Measurements from ENCODE around the gene NXPH1. TPM values are rescaled to one million over a fixed set of nuclear protein-coding genes. Genes with fewer than 3 reads are reported as not detected.

Gene NXPH1
- total and polyA plus RNA-seq, 2 experiments from 2014 or later: 0.45 to 3.0 TPM

DNA sequence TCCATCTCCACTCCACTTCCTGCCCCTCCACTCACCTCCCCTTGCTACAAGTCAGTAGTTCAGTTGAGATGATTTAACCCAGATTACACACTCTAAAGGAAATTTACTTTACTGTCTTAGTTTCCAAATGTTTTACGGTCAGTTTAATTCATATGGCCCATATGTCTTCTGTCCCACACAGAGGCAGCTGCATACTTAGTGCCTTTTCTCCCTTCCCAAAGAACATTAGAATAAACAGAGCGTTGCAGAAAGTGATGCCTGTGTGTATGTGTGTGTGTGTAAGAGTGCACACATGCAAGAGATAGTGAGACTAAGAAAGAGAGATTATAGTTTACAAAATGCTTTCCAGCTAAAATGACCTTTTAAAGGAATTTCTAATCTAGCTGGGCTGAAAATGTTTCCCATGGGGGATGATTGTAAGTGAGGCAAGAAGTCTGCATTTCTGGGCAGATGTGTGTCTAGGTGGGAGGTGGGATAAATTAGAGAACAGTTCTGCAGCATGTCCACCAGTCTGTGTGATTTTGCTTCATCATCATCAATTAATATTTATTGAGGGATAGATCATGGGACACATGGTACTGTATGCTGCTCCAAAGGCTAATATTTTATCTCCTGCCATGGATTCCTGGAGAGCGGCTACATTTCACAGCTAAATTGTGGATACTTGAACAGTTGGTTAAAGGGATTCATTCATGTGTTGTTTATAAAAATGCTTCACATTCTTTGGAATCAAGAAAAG lies 81.5 kb downstream of the NXPH1 start (continued):
- TF ChIP-seq, protein P1, sequence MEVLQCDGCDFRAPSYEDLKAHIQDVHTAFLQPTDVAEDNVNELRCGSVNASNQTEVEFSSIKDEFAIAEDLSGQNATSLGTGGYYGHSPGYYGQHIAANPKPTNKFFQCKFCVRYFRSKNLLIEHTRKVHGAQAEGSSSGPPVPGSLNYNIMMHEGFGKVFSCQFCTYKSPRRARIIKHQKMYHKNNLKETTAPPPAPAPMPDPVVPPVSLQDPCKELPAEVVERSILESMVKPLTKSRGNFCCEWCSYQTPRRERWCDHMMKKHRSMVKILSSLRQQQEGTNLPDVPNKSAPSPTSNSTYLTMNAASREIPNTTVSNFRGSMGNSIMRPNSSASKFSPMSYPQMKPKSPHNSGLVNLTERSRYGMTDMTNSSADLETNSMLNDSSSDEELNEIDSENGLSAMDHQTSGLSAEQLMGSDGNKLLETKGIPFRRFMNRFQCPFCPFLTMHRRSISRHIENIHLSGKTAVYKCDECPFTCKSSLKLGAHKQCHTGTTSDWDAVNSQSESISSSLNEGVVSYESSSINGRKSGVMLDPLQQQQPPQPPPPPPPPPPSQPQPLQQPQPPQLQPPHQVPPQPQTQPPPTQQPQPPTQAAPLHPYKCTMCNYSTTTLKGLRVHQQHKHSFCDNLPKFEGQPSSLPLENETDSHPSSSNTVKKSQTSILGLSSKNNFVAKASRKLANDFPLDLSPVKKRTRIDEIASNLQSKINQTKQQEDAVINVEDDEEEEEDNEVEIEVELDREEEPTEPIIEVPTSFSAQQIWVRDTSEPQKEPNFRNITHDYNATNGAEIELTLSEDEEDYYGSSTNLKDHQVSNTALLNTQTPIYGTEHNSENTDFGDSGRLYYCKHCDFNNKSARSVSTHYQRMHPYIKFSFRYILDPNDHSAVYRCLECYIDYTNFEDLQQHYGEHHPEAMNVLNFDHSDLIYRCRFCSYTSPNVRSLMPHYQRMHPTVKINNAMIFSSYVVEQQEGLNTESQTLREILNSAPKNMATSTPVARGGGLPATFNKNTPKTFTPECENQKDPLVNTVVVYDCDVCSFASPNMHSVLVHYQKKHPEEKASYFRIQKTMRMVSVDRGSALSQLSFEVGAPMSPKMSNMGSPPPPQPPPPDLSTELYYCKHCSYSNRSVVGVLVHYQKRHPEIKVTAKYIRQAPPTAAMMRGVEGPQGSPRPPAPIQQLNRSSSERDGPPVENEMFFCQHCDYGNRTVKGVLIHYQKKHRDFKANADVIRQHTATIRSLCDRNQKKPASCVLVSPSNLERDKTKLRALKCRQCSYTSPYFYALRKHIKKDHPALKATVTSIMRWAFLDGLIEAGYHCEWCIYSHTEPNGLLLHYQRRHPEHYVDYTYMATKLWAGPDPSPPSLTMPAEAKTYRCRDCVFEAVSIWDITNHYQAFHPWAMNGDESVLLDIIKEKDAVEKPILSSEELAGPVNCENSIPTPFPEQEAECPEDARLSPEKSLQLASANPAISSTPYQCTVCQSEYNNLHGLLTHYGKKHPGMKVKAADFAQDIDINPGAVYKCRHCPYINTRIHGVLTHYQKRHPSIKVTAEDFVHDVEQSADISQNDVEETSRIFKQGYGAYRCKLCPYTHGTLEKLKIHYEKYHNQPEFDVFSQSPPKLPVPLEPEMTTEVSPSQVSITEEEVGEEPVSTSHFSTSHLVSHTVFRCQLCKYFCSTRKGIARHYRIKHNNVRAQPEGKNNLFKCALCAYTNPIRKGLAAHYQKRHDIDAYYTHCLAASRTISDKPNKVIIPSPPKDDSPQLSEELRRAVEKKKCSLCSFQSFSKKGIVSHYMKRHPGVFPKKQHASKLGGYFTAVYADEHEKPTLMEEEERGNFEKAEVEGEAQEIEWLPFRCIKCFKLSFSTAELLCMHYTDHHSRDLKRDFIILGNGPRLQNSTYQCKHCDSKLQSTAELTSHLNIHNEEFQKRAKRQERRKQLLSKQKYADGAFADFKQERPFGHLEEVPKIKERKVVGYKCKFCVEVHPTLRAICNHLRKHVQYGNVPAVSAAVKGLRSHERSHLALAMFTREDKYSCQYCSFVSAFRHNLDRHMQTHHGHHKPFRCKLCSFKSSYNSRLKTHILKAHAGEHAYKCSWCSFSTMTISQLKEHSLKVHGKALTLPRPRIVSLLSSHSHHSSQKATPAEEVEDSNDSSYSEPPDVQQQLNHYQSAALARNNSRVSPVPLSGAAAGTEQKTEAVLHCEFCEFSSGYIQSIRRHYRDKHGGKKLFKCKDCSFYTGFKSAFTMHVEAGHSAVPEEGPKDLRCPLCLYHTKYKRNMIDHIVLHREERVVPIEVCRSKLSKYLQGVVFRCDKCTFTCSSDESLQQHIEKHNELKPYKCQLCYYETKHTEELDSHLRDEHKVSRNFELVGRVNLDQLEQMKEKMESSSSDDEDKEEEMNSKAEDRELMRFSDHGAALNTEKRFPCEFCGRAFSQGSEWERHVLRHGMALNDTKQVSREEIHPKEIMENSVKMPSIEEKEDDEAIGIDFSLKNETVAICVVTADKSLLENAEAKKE (CRISPR knock-in tag; IDR thresholded peaks at IDR 0.05): no peak
- no peak for TF ChIP-seq EZH2 (IDR thresholded peaks at IDR 0.05; ENCODE audit: low read depth, unreplicated experiment)

GRCh38 chr7:8515640-8516185 lies 82.3 kb downstream of the NXPH1 start:
- Mint-ChIP-seq H3K27ac (no peak overlapping the region), H3K4me3 (no peak overlapping the region), H3K27me3 (ENCODE audit: insufficient read depth, low read depth, poor library complexity) (no peaks in the 10 kb centered on the region), H3K9me3 (no peaks in the 10 kb centered on the region), H3K4me1 (no peaks in the 10 kb centered on the region), H3K36me3 (ENCODE audit: low read depth) (no peaks in the 10 kb centered on the region)
- Histone ChIP-seq H3K4me1 (ENCODE audit: insufficient read depth) (no peaks in the 10 kb centered on the region), H2AFZ (no peak overlapping the region), H3K27ac (ENCODE audit: low read depth) (no peak overlapping the region), H3K79me2 (replicated peaks; ENCODE audit: insufficient read depth) (no peaks in the 10 kb centered on the region), H3K4me3 (no peak overlapping the region), H4K20me1 (replicated peaks; ENCODE audit: insufficient read depth) (no peaks in the 10 kb centered on the region), H3K4me2 (no peak overlapping the region), H3F3A (replicated peaks; ENCODE audit: low read depth) (no peaks in the 10 kb centered on the region), H3K36me3 (ENCODE audit: insufficient read depth) (no peaks in the 10 kb centered on the region), H3K9me2 (ENCODE audit: insufficient read depth) (no peaks in the 10 kb centered on the region), H3K27me3 (ENCODE audit: insufficient read depth) (no peaks in the 10 kb centered on the region)
- DNase-seq (ENCODE audit: low spot score) (no peak), ATAC-seq (no peak)
- TF ChIP-seq EZH2 (IDR thresholded peaks at IDR 0.05; ENCODE audit: low read depth, unreplicated experiment) (no peak), ETS1 (IDR thresholded peaks at IDR 0.05) (no peak), EZH2phosphoT487 (IDR thresholded peaks at IDR 0.05; ENCODE audit: unreplicated experiment) (no peak), CREB1 (CRISPR knock-in tag; IDR thresholded peaks at IDR 0.05; ENCODE audit: low read depth) (no peak), STAT1 (IDR thresholded peaks at IDR 0.05; ENCODE audit: unreplicated experiment) (no peak), ZNF114 (CRISPR knock-in tag; IDR thresholded peaks at IDR 0.05) (no peak), JUNB (IDR thresholded peaks at IDR 0.05; ENCODE audit: unreplicated experiment) (no peak), ZNF331 (CRISPR knock-in tag; IDR thresholded peaks at IDR 0.05; ENCODE audit: low read depth) (no peak), NANOG (IDR thresholded peaks at IDR 0.05; ENCODE audit: borderline replicate concordance) (no peak)
- TF ChIP-seq, protein P2, sequence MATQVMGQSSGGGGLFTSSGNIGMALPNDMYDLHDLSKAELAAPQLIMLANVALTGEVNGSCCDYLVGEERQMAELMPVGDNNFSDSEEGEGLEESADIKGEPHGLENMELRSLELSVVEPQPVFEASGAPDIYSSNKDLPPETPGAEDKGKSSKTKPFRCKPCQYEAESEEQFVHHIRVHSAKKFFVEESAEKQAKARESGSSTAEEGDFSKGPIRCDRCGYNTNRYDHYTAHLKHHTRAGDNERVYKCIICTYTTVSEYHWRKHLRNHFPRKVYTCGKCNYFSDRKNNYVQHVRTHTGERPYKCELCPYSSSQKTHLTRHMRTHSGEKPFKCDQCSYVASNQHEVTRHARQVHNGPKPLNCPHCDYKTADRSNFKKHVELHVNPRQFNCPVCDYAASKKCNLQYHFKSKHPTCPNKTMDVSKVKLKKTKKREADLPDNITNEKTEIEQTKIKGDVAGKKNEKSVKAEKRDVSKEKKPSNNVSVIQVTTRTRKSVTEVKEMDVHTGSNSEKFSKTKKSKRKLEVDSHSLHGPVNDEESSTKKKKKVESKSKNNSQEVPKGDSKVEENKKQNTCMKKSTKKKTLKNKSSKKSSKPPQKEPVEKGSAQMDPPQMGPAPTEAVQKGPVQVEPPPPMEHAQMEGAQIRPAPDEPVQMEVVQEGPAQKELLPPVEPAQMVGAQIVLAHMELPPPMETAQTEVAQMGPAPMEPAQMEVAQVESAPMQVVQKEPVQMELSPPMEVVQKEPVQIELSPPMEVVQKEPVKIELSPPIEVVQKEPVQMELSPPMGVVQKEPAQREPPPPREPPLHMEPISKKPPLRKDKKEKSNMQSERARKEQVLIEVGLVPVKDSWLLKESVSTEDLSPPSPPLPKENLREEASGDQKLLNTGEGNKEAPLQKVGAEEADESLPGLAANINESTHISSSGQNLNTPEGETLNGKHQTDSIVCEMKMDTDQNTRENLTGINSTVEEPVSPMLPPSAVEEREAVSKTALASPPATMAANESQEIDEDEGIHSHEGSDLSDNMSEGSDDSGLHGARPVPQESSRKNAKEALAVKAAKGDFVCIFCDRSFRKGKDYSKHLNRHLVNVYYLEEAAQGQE (IDR thresholded peaks at IDR 0.05; ENCODE audit: unreplicated experiment): no peak
- TF ChIP-seq, protein P3, sequence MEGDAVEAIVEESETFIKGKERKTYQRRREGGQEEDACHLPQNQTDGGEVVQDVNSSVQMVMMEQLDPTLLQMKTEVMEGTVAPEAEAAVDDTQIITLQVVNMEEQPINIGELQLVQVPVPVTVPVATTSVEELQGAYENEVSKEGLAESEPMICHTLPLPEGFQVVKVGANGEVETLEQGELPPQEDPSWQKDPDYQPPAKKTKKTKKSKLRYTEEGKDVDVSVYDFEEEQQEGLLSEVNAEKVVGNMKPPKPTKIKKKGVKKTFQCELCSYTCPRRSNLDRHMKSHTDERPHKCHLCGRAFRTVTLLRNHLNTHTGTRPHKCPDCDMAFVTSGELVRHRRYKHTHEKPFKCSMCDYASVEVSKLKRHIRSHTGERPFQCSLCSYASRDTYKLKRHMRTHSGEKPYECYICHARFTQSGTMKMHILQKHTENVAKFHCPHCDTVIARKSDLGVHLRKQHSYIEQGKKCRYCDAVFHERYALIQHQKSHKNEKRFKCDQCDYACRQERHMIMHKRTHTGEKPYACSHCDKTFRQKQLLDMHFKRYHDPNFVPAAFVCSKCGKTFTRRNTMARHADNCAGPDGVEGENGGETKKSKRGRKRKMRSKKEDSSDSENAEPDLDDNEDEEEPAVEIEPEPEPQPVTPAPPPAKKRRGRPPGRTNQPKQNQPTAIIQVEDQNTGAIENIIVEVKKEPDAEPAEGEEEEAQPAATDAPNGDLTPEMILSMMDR (conservative IDR thresholded peaks at IDR 0.05; ENCODE audit: low read depth in 2 of 2): no peak
